ENCODE data around the gene SLCO3A1. TPM values are rescaled to one million over a fixed set of nuclear protein-coding genes. Genes with fewer than 3 reads are reported as not detected.

The SLCO3A1 gene
- total and polyA plus RNA-seq, 5 experiments from 2014 or later: 9.3 to 12.9 (median 11.8) TPM

DNA sequence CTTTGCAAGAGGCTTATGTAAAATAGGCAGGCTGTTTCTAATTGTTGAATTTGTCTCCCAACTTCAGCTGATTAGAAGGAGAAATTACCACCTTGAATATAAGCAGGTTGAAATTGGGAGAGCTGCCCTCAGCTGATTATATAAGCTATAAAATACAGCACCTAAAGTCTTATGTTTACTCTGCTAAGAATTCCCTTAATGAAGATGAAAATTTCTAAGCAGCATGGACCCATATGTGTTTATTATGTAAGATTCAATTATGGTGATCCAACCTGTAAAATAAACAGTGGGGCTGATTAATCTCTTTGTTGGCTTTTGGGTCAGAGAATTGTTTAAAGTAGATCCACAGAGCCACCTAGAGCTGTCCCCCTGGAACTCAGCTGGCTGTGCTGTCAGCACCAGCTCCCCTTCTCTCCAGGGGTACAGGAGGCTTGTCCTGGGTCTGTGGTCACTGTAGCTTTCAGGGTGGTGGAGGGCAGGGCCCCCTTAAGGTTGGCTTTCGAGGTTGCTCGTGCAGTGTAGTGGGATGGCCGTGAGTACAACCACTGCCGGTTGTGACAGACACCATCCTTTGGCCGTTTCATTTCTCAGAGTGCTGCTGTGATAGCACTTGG, 9.5 kb downstream of the SLCO3A1 start:
- ATAC-seq: no peak
- Mint-ChIP-seq H3K9me3 (no peaks in the 10 kb centered on the region), H3K4me1 (peaks cover 32 to 96% (median 83%) of the 10 kb centered on the region in 4 donors), H3K27me3 (peaks cover 0 to 2% (median 0%) of the 10 kb centered on the region in 5 donors), H3K36me3 (no peaks in the 10 kb centered on the region), H3K4me3 (peak overlapping the region in 1 of 10 donors; percentile 34), H3K27ac (peak overlapping the region in 3 of 10 donors; percentile 14 to 62 (median 31))
- POLR2A ChIA-PET: no interaction called here
- DNase-seq: no peak

- Mint-ChIP-seq H3K27ac (peak overlapping the region in 4 of 10 donors; percentile 9 to 31 (median 14)), H3K4me1 (peaks cover 35 to 95% (median 83%) of the 10 kb centered on the region in 4 donors), H3K36me3 (no peaks in the 10 kb centered on the region), H3K27me3 (peaks cover 0 to 2% (median 0%) of the 10 kb centered on the region in 5 donors), H3K4me3 (peak overlapping the region in 1 of 10 donors; percentile 34), H3K9me3 (no peaks in the 10 kb centered on the region)
- no peak for ATAC-seq
- no peak for DNase-seq
- POLR2A ChIA-PET: no interaction called here
Observed at GRCh38 chr15:91863621-91864255, 10.2 kb downstream of the SLCO3A1 start.

GRCh38 chr15:91864664-91865063, 11.2 kb downstream of the SLCO3A1 start:
- peaks cover 31 to 89% (median 78%) of the 10 kb centered on the region in 4 donors for H3K4me1 Mint-ChIP-seq
- H3K27ac Mint-ChIP-seq: peak overlapping the region in 3 of 10 donors; percentile 5 to 40 (median 36)
- H3K4me3 Mint-ChIP-seq: no peak overlapping the region
- POLR2A ChIA-PET: no interaction called here
- peaks cover 0 to 2% (median 0%) of the 10 kb centered on the region in 3 donors for H3K36me3 Mint-ChIP-seq
- H3K27me3 Mint-ChIP-seq: peaks cover 0 to 2% (median 0%) of the 10 kb centered on the region in 5 donors
- DNase-seq (no peak), ATAC-seq (peak in 1 of 2 donors; percentile 40)
- H3K9me3 Mint-ChIP-seq: no peaks in the 10 kb centered on the region

GRCh38 chr15:91865486-91865885, 12.0 kb downstream of the SLCO3A1 start:
- peaks cover 0 to 3% (median 0%) of the 10 kb centered on the region in 5 donors for H3K27me3 Mint-ChIP-seq
- H3K4me3 Mint-ChIP-seq: peak overlapping the region in 1 of 10 donors; percentile 51
- H3K36me3 Mint-ChIP-seq: peaks cover 0 to 4% (median 0%) of the 10 kb centered on the region in 3 donors
- POLR2A ChIA-PET: no interaction called here
- peaks cover 0 to 2% (median 0%) of the 10 kb centered on the region in 9 donors for H3K9me3 Mint-ChIP-seq
- ATAC-seq (no peak), DNase-seq (no peak)
- peaks cover 33 to 89% (median 77%) of the 10 kb centered on the region in 4 donors for H3K4me1 Mint-ChIP-seq
- peak overlapping the region in 2 of 10 donors; percentile 1 to 40 for H3K27ac Mint-ChIP-seq

DNA sequence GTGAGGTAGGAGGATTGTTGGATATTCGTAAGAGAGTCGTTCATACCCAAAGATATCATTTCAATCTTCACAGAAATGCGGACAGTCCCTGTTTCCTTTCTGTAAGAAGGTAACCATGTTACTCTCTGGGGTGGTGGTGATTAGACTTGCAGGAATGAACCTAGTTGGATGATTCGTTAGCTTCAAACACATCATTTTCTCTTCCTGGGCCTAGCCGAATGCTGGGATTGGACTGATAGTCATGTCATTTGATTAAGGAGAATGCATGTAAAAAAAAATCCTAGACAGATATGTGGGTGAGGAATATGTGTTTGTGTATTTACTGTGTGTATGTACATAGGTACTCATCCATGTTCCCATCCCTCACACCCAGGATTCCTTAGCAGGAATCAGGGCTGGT, 12.4 kb downstream of the SLCO3A1 start:
- H3K27me3 Mint-ChIP-seq: peaks cover 0 to 6% (median 0%) of the 10 kb centered on the region in 5 donors
- H3K36me3 Mint-ChIP-seq: peaks cover 0 to 4% (median 0%) of the 10 kb centered on the region in 3 donors
- H3K4me1 Mint-ChIP-seq: peaks cover 37 to 90% (median 78%) of the 10 kb centered on the region in 4 donors
- ATAC-seq: no peak
- POLR2A ChIA-PET: no interaction called here
- no peak for DNase-seq
- peak overlapping the region in 1 of 10 donors; percentile 40 for H3K27ac Mint-ChIP-seq
- peak overlapping the region in 2 of 10 donors; percentile 22 to 51 for H3K4me3 Mint-ChIP-seq
- peaks cover 0 to 5% (median 0%) of the 10 kb centered on the region in 9 donors for H3K9me3 Mint-ChIP-seq

DNA sequence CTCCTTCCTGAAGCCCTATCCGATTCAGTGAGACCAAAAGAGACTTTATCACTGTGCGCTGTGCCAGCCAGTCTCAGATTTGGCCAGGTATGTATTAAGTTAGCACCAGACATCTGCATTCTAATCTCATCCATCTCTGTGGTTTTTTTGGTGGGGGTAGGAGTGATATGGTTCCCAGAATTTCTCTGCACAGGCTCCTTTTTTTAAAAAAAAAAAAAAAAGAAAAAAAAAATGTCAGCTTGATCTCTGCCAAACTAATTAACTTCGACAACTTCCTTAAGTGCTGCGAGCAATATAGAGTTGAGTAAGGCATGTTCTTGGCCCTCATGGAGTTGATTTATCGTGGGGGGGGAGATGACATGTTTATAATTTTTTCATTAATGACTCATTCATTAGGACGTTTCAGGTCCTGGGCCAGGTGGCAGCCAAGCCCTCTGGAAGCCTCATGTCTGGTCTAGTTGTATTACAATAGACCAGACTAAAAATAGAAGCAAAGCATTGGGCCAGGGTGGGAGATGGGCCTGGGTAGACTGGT, 12.9 kb downstream of the SLCO3A1 start:
- POLR2A ChIA-PET: no interaction called here
- ATAC-seq (no peak), DNase-seq (no peak)
- H3K4me1 Mint-ChIP-seq: peaks cover 42 to 90% (median 79%) of the 10 kb centered on the region in 4 donors
- peak overlapping the region in 7 of 10 donors; percentile 0 to 71 (median 42) for H3K4me3 Mint-ChIP-seq
- H3K27me3 Mint-ChIP-seq: peaks cover 0 to 6% (median 0%) of the 10 kb centered on the region in 5 donors
- H3K36me3 Mint-ChIP-seq: peaks cover 0 to 4% (median 0%) of the 10 kb centered on the region in 3 donors
- peak overlapping the region in 4 of 10 donors; percentile 40 to 69 (median 66) for H3K27ac Mint-ChIP-seq
- H3K9me3 Mint-ChIP-seq: peaks cover 0 to 5% (median 0%) of the 10 kb centered on the region in 9 donors

- POLR2A ChIA-PET: interaction anchor here (1.0 kb wide), 1 partner anchor 13 kb away, joined by 3 read pairs; the partner anchor contains the start of gene SLCO3A1
- H3K27me3 Mint-ChIP-seq: peaks cover 0 to 6% (median 0%) of the 10 kb centered on the region in 5 donors
- peak overlapping the region in 4 of 10 donors; percentile 40 to 69 (median 66) for H3K27ac Mint-ChIP-seq
- ATAC-seq (no peak), DNase-seq (no peak)
- peaks cover 0 to 5% (median 0%) of the 10 kb centered on the region in 9 donors for H3K9me3 Mint-ChIP-seq
- H3K4me1 Mint-ChIP-seq: peaks cover 43 to 90% (median 78%) of the 10 kb centered on the region in 4 donors
- H3K4me3 Mint-ChIP-seq: peak overlapping the region in 4 of 10 donors; percentile 28 to 71 (median 46)
- peaks cover 0 to 4% (median 0%) of the 10 kb centered on the region in 3 donors for H3K36me3 Mint-ChIP-seq
Observed at GRCh38 chr15:91866971-91867372, 13.5 kb downstream of the SLCO3A1 start.

DNA sequence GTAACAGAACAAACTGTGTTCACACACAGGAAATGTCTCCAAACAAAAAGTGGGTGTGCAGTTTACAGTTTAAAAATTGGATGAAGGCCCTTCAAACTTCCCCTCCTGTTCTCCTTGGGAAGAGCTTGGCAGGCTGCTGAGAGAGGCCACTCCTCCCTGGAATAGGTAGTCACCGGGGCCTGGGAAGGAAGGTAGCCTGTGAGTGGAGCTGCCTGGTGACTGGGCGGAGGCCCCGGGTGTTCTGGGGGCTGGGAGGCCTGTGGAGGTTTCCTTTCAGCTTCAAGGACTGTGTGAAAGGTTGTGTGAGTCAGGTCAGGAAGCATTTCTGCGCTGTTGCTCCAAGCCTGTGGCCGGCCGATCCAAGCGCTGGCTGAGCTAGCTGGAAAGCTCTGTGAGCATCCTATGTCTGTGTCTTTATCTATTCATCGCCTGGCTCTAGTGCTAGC, 14.1 kb downstream of the SLCO3A1 start:
- POLR2A ChIA-PET: interaction anchor here (1.0 kb wide), 1 partner anchor 14 kb away, joined by 3 read pairs; the partner anchor contains the start of gene SLCO3A1
- peaks cover 0 to 6% (median 0%) of the 10 kb centered on the region in 5 donors for H3K27me3 Mint-ChIP-seq
- peak overlapping the region in 8 of 10 donors; percentile 22 to 51 (median 38) for H3K4me3 Mint-ChIP-seq
- DNase-seq: no peak
- H3K4me1 Mint-ChIP-seq: peaks cover 42 to 86% (median 73%) of the 10 kb centered on the region in 4 donors
- H3K36me3 Mint-ChIP-seq: peaks cover 0 to 4% (median 0%) of the 10 kb centered on the region in 3 donors
- no peak for ATAC-seq
- H3K9me3 Mint-ChIP-seq: peaks cover 0 to 5% (median 0%) of the 10 kb centered on the region in 9 donors
- peak overlapping the region in 3 of 10 donors; percentile 43 to 63 (median 45) for H3K27ac Mint-ChIP-seq

DNA sequence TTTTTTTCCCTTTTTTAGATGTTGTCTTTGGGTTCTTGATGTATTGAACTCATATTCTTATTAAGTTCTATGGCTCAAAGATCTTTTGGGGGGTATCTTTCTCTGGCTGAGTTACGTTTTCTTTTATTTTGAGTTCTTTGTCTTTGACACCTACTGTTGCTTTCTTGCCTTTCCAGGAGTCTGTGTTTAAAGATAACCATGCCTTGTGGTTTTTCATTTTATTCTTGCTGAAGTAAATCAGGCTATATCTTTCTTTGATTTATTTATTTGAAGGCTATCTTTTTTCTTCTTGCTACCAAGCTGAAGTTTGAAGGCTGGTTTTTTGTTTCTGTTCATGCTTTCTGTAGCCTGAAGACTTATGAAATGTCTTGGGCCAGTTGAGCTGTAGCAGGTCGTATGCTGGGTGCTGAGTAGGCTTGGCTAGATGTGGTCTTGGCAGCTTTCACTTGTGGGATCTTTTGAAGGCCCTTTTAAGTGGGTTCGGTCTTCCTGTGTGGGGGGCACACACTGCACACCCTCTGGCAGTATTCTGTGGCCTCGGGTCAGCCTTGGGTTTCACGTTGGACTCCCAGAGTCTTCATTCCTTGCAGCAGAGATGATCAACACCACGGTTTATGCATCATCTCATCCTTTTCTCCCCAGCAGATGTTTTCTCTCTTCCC, 17.5 kb downstream of the SLCO3A1 start:
- H3K4me1 Mint-ChIP-seq: peaks cover 38 to 63% (median 58%) of the 10 kb centered on the region in 4 donors
- peaks cover 0 to 6% (median 0%) of the 10 kb centered on the region in 5 donors for H3K27me3 Mint-ChIP-seq
- ATAC-seq: peak; percentile 81 to 84
- peaks cover 0 to 5% (median 0%) of the 10 kb centered on the region in 9 donors for H3K9me3 Mint-ChIP-seq
- peak overlapping the region in 9 of 10 donors; percentile 2 to 53 (median 33) for H3K4me3 Mint-ChIP-seq
- H3K27ac Mint-ChIP-seq: peak overlapping the region in 1 of 10 donors; percentile 72
- POLR2A ChIA-PET: no interaction called here
- DNase-seq: peak in 2 of 10 donors; percentile 24 to 38
- peaks cover 0 to 4% (median 3%) of the 10 kb centered on the region in 3 donors for H3K36me3 Mint-ChIP-seq

DNA sequence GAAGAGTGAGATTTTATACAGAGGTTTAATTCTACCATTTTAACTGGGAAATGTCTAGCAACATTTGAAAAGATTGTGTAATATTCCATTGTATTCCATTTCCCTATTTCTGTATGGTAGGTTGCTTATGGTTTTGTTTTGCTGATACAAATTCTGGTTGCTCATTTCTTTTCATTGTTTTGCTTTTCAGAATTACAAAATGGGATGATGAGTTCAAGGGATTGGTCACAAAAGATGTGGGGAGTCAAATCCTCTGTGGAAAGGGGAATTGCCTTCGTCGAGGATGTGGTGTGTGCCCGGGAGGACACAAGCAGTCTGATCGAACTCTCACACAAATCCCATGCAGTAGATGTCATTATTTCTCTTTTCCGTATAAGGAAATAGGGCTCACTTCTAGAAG, 18.3 kb downstream of the SLCO3A1 start:
- Mint-ChIP-seq H3K4me1 (peaks cover 35 to 54% (median 51%) of the 10 kb centered on the region in 4 donors), H3K9me3 (peaks cover 0 to 5% (median 0%) of the 10 kb centered on the region in 9 donors), H3K36me3 (peaks cover 0 to 7% (median 3%) of the 10 kb centered on the region in 3 donors), H3K4me3 (peak overlapping the region in 1 of 10 donors; percentile 46), H3K27ac (no peak overlapping the region), H3K27me3 (peaks cover 0 to 4% (median 0%) of the 10 kb centered on the region in 5 donors)
- POLR2A ChIA-PET: interaction anchor here (0.6 kb wide), 1 partner anchor 55 kb away, joined by 3 read pairs; no protein-coding TSS in a partner anchor
- ATAC-seq: no peak
- no peak for DNase-seq

DNA sequence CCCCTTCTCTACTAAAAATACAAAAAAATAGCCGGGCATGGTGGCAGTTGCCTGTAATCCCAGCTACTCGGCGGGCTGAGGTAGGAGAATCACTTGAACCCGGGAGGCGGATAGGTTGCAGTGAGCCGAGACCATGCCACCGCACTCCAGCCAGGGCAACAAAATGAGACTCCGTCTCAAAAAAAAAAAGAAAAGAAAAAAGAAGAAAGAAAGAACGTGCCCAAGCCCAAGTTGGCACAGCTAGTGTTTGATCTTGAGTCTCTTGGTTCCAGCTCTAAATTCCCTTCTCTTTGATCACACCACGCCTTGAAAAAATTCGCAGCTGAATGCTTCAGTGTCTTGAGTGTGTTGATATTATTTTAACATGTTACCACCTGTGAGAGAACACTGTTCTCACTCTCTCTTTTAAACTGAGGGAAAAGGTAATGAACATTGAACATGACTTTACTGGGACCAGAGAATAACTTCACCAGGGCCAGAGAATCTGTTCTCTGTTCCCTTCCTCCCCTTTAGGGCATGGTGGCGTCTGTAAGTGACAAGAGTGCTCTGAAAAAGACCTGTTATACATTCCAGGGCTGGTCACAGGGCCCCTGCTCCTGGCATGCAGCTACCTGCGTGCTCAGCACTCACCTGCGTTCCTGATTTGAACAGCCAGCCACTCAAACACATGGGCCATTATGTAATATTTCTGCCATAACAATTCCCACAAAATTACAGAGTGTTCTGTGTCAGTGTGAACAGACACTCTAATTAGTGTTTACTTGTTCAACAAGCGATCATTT, 19.0 kb downstream of the SLCO3A1 start:
- DNase-seq: no peak
- ATAC-seq: no peak
- POLR2A ChIA-PET: interaction anchor here (0.6 kb wide), 1 partner anchor 54 kb away, joined by 3 read pairs; no protein-coding TSS in a partner anchor
- Mint-ChIP-seq H3K4me3 (no peak overlapping the region), H3K36me3 (peaks cover 4 to 14% (median 7%) of the 10 kb centered on the region in 3 donors), H3K27me3 (peaks cover 0 to 4% (median 0%) of the 10 kb centered on the region in 5 donors), H3K27ac (no peak overlapping the region), H3K4me1 (peaks cover 33 to 51% (median 44%) of the 10 kb centered on the region in 4 donors), H3K9me3 (peaks cover 0 to 6% (median 0%) of the 10 kb centered on the region in 9 donors)
